K562 (cell line): Measurements from ENCODE around the gene ANKS4B. TPM values are rescaled to one million over a fixed set of nuclear protein-coding genes. Genes with fewer than 3 reads are reported as not detected.

Experiments
- ATAC-seq: fragments of 200-7000 bp; cut with Tn5 transposase; 3 replicates; pipeline ENCODE4 v1.9.1; 2020; ENCODE audit warnings: moderate library complexity
- BruUV-seq: library from RNA; stranded (reverse); fragments of 400-500 nt; replicated peaks from 2 replicates; lab custom pipeline; 2021; lab: Mats Ljungman, UMichigan
- CTCF ChIA-PET: fragments of 300-600 bp; formaldehyde crosslinking; extraction: SDS; loops from one replicate; lab custom pipeline; 2021; ENCODE audit warnings: low intra/inter-chr PET ratio; lab: Yijun Ruan, JAX
- POLR2A ChIA-PET: fragments of 300-600, 350-650 bp; sonication (Branson Sonifier 250); formaldehyde crosslinking; extraction: SDS; loops from one replicate; lab custom pipeline; 2021; ENCODE audit warnings: antibody characterized with exemption, inconsistent platforms; lab: Yijun Ruan, JAX
- DNase-seq, 4 experiments: peaks; one replicate each; pipeline versions ENCODE4 v3.0.0 to v3.0.0-alpha.2; 2011 to 2018; ENCODE audit warnings: low spot score in 3 of 4, mixed read lengths in 3 of 4; ENCODE audit errors: extremely low read depth in 1 of 4
- FAIRE-seq: peaks from 2 replicates; lab custom pipeline; 2011; peaks lifted over from hg19 to GRCh38; lab: Jason Lieb, UNC
- H2AFZ ChIP-seq: 2 replicates; pipeline ENCODE4 v1.6.0; 2011; ENCODE audit warnings: low read depth, low read length, control low read depth, inconsistent platforms
- H3K27ac ChIP-seq: fragments of 200-600 bp; 3 replicates; pipeline ENCODE4 v1.8.0; 2011; ENCODE audit warnings: low read depth, mild to moderate bottlenecking, control low read depth, inconsistent platforms, low read length, moderate library complexity, mixed read lengths; ENCODE audit errors: extremely low read depth
- H3K27me3 ChIP-seq, 2 experiments: fragments of 300-600 bp in 1 of 2; 2 replicates in 1 of 2; 3 replicates in 1 of 2; pipeline versions ENCODE4 v1.6.0 to v1.8.0; 2011; ENCODE audit warnings: inconsistent platforms in 2 of 2, low read length in 2 of 2, mild to moderate bottlenecking in 1 of 2, mixed read lengths in 1 of 2, moderate library complexity in 1 of 2; ENCODE audit not compliant: control insufficient read depth in 2 of 2, insufficient read depth in 2 of 2
- H3K36me3 ChIP-seq: fragments of 300-600 bp; 3 replicates; pipeline ENCODE4 v1.8.0; 2011; ENCODE audit warnings: mild to moderate bottlenecking, low read length, inconsistent platforms; ENCODE audit not compliant: control insufficient read depth, insufficient read depth
- H3K4me1 ChIP-seq, 2 experiments: fragments of 200-600 bp in 1 of 2; replicated peaks in 1 of 2; 2 replicates in 1 of 2; 3 replicates in 1 of 2; pipeline versions ENCODE4 v1.5.1 to v1.8.0; 2011; ENCODE audit warnings: inconsistent platforms in 2 of 2, low read length in 2 of 2, mild to moderate bottlenecking in 1 of 2, mixed read lengths in 1 of 2, moderate library complexity in 1 of 2; ENCODE audit not compliant: control insufficient read depth in 2 of 2, insufficient read depth in 2 of 2
- H3K4me2 ChIP-seq: 2 replicates; pipeline ENCODE4 v1.6.1; 2011; ENCODE audit warnings: low read length, control low read depth, inconsistent platforms, mixed read lengths; ENCODE audit not compliant: insufficient read depth
- H3K4me3 ChIP-seq: fragments of 200-600 bp; sonication (generic), shearing (Covaris generic); 2 replicates; pipeline ENCODE4 v1.5.1; 2016; ENCODE audit warnings: control low read depth, inconsistent platforms
- H3K79me2 ChIP-seq: fragments of 200-600 bp; 3 replicates; pipeline ENCODE4 v1.8.0; 2011; ENCODE audit warnings: low read length, inconsistent platforms; ENCODE audit not compliant: control insufficient read depth, insufficient read depth
- H3K9ac ChIP-seq, 2 experiments: 2 replicates each; pipeline versions ENCODE4 v1.6.0 to v1.6.1; 2011; ENCODE audit warnings: low read depth in 2 of 2, low read length in 2 of 2, control low read depth in 1 of 2, inconsistent platforms in 1 of 2, mild to moderate bottlenecking in 1 of 2, mixed read lengths in 1 of 2; ENCODE audit not compliant: insufficient read depth in 1 of 2
- H3K9me1 ChIP-seq: one replicate; pipeline ENCODE4 v1.6.0; 2011; ENCODE audit warnings: inconsistent platforms, mild to moderate bottlenecking, low read length, moderate library complexity; ENCODE audit not compliant: control insufficient read depth, insufficient read depth
- H3K9me3 ChIP-seq: replicated peaks from 2 replicates; pipeline ENCODE4 v1.5.1; 2011; ENCODE audit warnings: low read depth, low read length, inconsistent platforms; ENCODE audit not compliant: control insufficient read depth, insufficient read depth
- H4K20me1 ChIP-seq: replicated peaks from 2 replicates; pipeline ENCODE4 v1.6.1; 2011; ENCODE audit warnings: low read length, inconsistent platforms, mixed read lengths; ENCODE audit not compliant: control insufficient read depth, insufficient read depth
- ARID1B ChIP-seq: fragments of 450-650 bp; IDR thresholded peaks from 2 replicates; pipeline ENCODE4 v1.6.1; 2016; ENCODE audit warnings: antibody characterized with exemption, mild to moderate bottlenecking, inconsistent platforms
- CBX8 ChIP-seq: fragments of 200-600 bp; sonication (generic); IDR thresholded peaks from 2 replicates; pipeline ENCODE4 v1.6.1; 2012; ENCODE audit warnings: borderline replicate concordance, mixed run types, low read depth, mild to moderate bottlenecking, moderate library complexity, mixed read lengths, low read length, control low read depth, inconsistent platforms; ENCODE audit not compliant: poor library complexity, severe bottlenecking; ENCODE audit errors: extremely low read depth
- FOSL1 ChIP-seq: fragments of 200-800 bp; sonication (Bioruptor generic); conservative IDR thresholded peaks from 2 replicates; pipeline ENCODE4 v1.6.1; 2016; ENCODE audit warnings: missing genetic modification characterization, missing compliant biosample characterization
- HDAC3 ChIP-seq: fragments of 450-650 bp; IDR thresholded peaks from 2 replicates; pipeline ENCODE4 v1.6.1; 2018; ENCODE audit warnings: borderline replicate concordance, mild to moderate bottlenecking, moderate library complexity; ENCODE audit not compliant: partially characterized antibody
- KLF16 ChIP-seq: IDR thresholded peaks from 2 replicates; pipeline ENCODE4 v1.6.1; 2016; ENCODE audit warnings: antibody characterized with exemption
- PURB ChIP-seq: sonication (generic); formaldehyde crosslinking; IDR thresholded peaks from 2 replicates; pipeline ENCODE4 v1.9.0; 2021; ENCODE audit warnings: low read depth, mild to moderate bottlenecking, missing genetic modification reagents
- RCOR1 ChIP-seq, 2 experiments: IDR thresholded peaks; 2 replicates each; pipeline ENCODE4 v1.6.1; 2012; ENCODE audit warnings: low read depth in 2 of 2, low read length in 2 of 2, borderline replicate concordance in 1 of 2, improper control_type of control experiment in 1 of 2
- RFX5 ChIP-seq: IDR thresholded peaks from 2 replicates; pipeline ENCODE4 v1.6.1; 2011; ENCODE audit warnings: low read depth, mild to moderate bottlenecking, improper control_type of control experiment, low read length
- SAFB ChIP-seq: fragments of 200-400 bp; formaldehyde crosslinking; IDR thresholded peaks from 2 replicates; pipeline ENCODE4 v1.6.1; 2017; ENCODE audit warnings: low read depth, low read length, borderline replicate concordance
- SPI1 ChIP-seq: IDR thresholded peaks from 2 replicates; pipeline ENCODE4 v1.6.1; 2011; ENCODE audit warnings: low read depth, low read length, control low read depth, borderline replicate concordance
- SRSF1 ChIP-seq: fragments of 200-400 bp; formaldehyde crosslinking; IDR thresholded peaks from 2 replicates; pipeline ENCODE4 v1.6.1; 2017; ENCODE audit warnings: mild to moderate bottlenecking, low read depth, low read length, moderate library complexity
- ZNF639 ChIP-seq, 2 experiments: fragments of 200-800 bp in 1 of 2; sonication (Bioruptor generic) in 1 of 2; sonication (generic) in 1 of 2; formaldehyde crosslinking in 1 of 2; IDR thresholded peaks in 1 of 2; conservative IDR thresholded peaks in 1 of 2; 2 replicates each; pipeline versions ENCODE4 v1.5.0 to v1.6.1; 2016 to 2020; ENCODE audit warnings: missing compliant biosample characterization in 1 of 2, missing genetic modification characterization in 1 of 2, missing genetic modification reagents in 1 of 2
- ZNF644 ChIP-seq: fragments of 200-800 bp; sonication (Bioruptor generic); IDR thresholded peaks from 2 replicates; pipeline ENCODE4 v1.6.1; 2016; ENCODE audit warnings: low read depth, missing genetic modification characterization, missing compliant biosample characterization
- WGBS: fragments of 100-300 bp; shearing (Covaris generic); methylation state at CpG from one replicate; pipeline ENCODE4 v1.1.6; 2016; ENCODE audit warnings: low coverage, mixed read lengths; ENCODE audit not compliant: insufficient coverage; ENCODE audit errors: missing lambda C conversion rate; 5-methylcytosine and 5-hydroxymethylcytosine counted together
- in situ Hi-C: fragments of 300-500 bp; cut with MboI; formaldehyde crosslinking; loops from 4 replicates; pipeline ENCODE4 v1.15.0; 2018; ENCODE audit warnings: inconsistent platforms, mixed read lengths
- intact Hi-C: fragments of 100-400 bp; cut with micrococcal nuclease; formaldehyde crosslinking; loops from 2 replicates; pipeline ENCODE4 v1.14.2; 2022
- polyA plus RNA-seq, 8 experiments: library from polyadenylated mRNA; depleted of rRNA in 4 of 8; stranded (reverse) in 5 of 8; unstranded in 3 of 8; fragments of >200 nt; fragmentation: Nextera tagmentation in 2 of 8; fragmentation: Illumina TruSeq in 1 of 8; extraction: Ambion mirVana in 2 of 8; extraction: Trizol in 1 of 8; gene quantifications; 2 replicates each; pipeline versions ENCODE4 v1.2.1 to v1.2.3, GENCODE V29; 2011 to 2014; ENCODE audit warnings: inconsistent platforms in 1 of 8, missing spikeins in 1 of 8
- total RNA-seq, 7 experiments: library from RNA; depleted of rRNA in 6 of 7; stranded (reverse); fragments of >200 nt in 6 of 7; fragmentation: Illumina TruSeq in 2 of 7; extraction: Trizol in 2 of 7; gene quantifications; 2 replicates each; pipeline versions ENCODE4 v1.2.1 to v1.2.3, GENCODE V29; 2011 to 2021; ENCODE audit warnings: low replicate concordance in 1 of 7

ANKS4B gene
- total and polyA plus RNA-seq, 9 of the 15 experiments (the other 6 are each of a cell fraction or from before 2014, with no cell fraction given): not detected

DNA sequence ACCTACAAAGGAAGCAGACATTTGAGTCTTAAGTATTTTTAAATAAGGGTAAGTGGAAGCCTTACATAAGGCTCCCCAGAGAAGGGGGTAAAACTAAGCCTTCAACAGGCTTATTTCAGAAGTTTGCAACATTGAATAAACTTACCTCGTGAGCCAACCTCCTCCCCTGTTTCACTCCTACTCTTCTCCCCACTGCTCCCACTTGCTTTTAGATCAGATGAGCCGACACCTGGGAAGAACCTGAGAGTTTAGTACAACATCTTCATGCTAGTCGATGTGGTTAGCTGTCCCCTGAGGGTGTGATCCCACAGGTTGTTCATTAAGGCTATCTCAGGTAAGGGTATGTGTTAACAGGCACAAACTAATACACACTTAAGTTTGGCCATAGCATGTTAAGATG lies 35.9 kb upstream of the ANKS4B start:
- no TSS peak for BruUV-seq
- Histone ChIP-seq H3K4me1 (no peaks in the 10 kb centered on the region; a peak in 1 of 5 replicates), H3K36me3 (no peaks in the 10 kb centered on the region), H2AFZ (no peak overlapping the region), H3K9me1 (no peaks in the 10 kb centered on the region), H3K27me3 (peaks cover 20 to 40% of the 10 kb centered on the region in 2 experiments; a peak in 4 of 5 replicates), H3K4me3 (no peak overlapping the region), H4K20me1 (no peaks in the 10 kb centered on the region), H3K79me2 (no peaks in the 10 kb centered on the region), H3K9me3 (no peaks in the 10 kb centered on the region), H3K27ac (no peak overlapping the region), H3K9ac (no peak overlapping the region), H3K4me2 (no peak overlapping the region)
- in situ Hi-C loops (loop anchor here (5.0 kb wide), 1 partner anchor 80 kb away; the partner anchor contains the start of gene CRYM), intact Hi-C loops (no loop called here)
- no peak for TF ChIP-seq ZNF644 (tag)
- TF ChIP-seq KLF16: no peak
- TF ChIP-seq HDAC3: no peak
- no peak for TF ChIP-seq RCOR1 (IDR thresholded peaks at IDR 0.05; ENCODE audit: borderline replicate concordance in 1 of 2, low read depth in 2 of 2, low read length in 2 of 2)
- no peak for TF ChIP-seq SAFB
- no peak for TF ChIP-seq ARID1B
- TF ChIP-seq FOSL1 (tag): no peak
- TF ChIP-seq ZNF639 (CRISPR knock-in tag; conservative IDR thresholded peaks at IDR 0.05 in 1 of 2, IDR thresholded peaks at IDR 0.05 in 1 of 2): no peak
- no peak for TF ChIP-seq PURB (CRISPR knock-in tag)
- TF ChIP-seq RFX5: no peak
- no peak for TF ChIP-seq CBX8
- TF ChIP-seq SPI1: no peak
- no peak for TF ChIP-seq SRSF1
- 0% methylated on average over 3 of the region's 3 CpGs for WGBS
- no peak for ATAC-seq
- CTCF ChIA-PET: no interaction called here
- POLR2A ChIA-PET: interaction anchor here (0.6 kb wide), 1 partner anchor 11 kb away, joined by 3 read pairs; no protein-coding TSS in a partner anchor
- DNase-seq: no peak
- FAIRE-seq: no peak
